ENCODE measurements around the gene SLC1A3.

GRCh38 chr5:36666986-36667385 is 60.6 kb downstream of the SLC1A3 start:
- TF ChIP-seq, protein P1, sequence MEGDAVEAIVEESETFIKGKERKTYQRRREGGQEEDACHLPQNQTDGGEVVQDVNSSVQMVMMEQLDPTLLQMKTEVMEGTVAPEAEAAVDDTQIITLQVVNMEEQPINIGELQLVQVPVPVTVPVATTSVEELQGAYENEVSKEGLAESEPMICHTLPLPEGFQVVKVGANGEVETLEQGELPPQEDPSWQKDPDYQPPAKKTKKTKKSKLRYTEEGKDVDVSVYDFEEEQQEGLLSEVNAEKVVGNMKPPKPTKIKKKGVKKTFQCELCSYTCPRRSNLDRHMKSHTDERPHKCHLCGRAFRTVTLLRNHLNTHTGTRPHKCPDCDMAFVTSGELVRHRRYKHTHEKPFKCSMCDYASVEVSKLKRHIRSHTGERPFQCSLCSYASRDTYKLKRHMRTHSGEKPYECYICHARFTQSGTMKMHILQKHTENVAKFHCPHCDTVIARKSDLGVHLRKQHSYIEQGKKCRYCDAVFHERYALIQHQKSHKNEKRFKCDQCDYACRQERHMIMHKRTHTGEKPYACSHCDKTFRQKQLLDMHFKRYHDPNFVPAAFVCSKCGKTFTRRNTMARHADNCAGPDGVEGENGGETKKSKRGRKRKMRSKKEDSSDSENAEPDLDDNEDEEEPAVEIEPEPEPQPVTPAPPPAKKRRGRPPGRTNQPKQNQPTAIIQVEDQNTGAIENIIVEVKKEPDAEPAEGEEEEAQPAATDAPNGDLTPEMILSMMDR (conservative IDR thresholded peaks at IDR 0.05; ENCODE audit: low read length), result no peak
- no peak for TF ChIP-seq EZH2phosphoT487 (IDR thresholded peaks at IDR 0.05; ENCODE audit: borderline replicate concordance)
